Activated CD4-positive, CD25-positive, alpha-beta regulatory T cell treated with anti-CD3 and anti-CD28 coated beads, Interleukin-2, amount 50 U/mL, for 16 hours (primary cell): Measurements from ENCODE around the gene PPARG.
"Not testable (repeated sequence)": the region's sequence is repeated elsewhere in the genome, so short reads cannot be mapped to it uniquely, and the experiment has no call there.

ENCODE experiments used
- DNase-seq: peaks from one replicate; pipeline ENCODE4 v3.0.0-alpha.2; 2020; ENCODE audit warnings: low read depth, low spot score

PPARG gene

GRCh38 chr3:12440927-12441714 lies 152.3 kb downstream of the PPARG start:
- no peak for DNase-seq

DNA sequence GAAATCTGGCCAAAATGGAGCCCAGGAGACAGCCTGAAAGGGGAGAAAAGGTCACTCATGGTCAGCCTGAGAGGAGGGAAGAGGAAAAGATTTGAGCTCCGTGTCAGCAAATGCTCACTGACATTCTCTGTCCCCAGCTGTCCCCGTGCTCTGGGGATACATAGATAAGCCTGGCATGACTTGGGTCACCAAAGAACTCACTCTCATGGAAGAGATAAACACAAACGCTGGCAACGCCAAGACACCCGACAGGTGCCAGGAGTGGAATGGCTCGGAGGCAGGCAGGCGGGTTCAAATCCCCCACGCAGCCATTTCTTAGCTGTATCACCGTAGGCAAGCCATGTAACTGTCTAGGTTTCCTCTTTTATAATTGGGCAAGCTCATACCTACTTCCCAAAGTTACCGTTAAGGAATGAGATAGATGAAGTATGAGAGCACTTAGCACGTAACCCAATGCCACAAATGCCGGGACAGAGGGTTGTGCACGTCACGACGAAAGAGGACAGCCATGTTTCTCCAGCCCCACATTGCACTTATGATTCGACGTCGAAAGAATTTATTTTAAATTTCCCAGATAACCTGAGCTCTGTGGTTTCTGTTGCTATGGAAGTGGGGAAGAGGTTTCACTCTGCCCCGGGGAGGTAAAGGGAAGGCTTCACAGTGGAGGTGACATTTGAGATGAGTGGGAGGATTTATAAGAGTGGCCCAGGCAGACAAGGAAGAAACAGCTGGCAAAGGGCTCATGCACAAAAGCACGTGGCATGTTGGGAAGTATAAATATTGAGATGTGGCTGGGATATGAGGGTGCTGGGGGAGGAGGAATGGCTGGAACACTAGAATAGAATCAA lies 154.0 kb downstream of the PPARG start:
- DNase-seq = no peak

GRCh38 chr3:12443781-12444522 lies 155.1 kb downstream of the PPARG start:
- no peak for DNase-seq

DNA sequence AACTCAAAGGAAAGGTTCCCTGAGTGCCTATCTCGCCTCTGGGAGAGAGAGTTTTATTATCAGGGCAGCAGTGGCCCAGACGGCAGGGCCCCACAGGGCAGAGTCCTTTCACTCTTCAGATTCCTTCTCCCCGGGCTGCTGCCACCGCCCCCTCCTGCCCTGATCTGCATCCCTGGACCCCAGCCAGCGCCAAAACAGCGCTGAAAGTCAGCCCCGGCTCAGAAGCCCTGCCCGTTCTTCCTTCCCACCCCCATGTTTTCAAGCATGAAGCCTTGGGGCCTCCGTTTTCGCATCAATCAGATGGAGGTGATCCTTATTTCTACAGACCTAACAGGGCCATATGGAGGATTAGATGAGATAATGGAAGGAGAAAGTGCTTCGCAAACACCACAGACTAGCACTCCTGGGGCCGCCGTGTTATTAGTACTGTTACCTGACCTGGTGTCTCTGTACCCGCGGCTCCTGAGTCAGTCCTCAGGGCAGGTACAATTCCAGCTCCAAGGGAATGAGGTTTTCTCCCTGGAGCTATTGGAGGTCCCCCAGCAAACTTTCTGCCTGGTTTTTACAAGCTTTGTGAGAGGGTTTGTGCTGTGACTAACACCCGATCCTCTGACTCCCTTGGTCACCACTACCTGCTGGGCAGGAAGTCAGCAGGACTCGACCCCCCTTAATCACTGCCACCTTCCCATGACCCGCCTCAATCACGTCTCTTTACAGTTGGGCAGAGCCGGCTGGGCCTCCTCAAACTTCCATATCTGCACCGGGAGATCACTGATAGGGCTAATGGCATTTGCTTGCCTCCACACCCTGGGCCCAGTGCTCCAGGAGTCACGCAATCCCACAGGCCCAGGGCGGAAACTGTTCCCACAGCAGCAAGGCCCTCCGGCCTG lies 156.0 kb downstream of the PPARG start:
- DNase-seq = no peak

GRCh38 chr3:12445523-12446240 lies 156.8 kb downstream of the PPARG start:
- no peak for DNase-seq

DNA sequence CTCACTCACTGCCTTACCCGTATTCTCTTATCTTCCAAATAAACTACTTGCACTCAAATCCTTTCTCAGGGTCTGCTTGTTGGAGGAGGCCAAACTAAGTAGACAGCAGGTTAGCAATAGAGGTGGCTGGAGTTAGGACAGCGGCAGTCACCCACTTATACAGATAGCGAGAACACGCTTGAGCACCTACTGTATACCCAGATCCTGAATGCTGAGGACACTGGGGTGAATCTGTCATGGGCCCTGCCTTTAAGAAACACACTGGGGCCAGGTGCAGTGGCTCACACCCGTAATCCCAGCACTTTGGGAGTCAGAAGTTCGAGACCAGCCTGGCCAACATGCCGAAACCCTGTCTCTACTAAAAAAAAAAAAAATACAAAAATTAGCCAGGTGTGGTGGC lies 157.4 kb downstream of the PPARG start:
- DNase-seq = no peak

GRCh38 chr3:12447075-12447474 lies 158.2 kb downstream of the PPARG start:
- DNase-seq = no peak

DNA sequence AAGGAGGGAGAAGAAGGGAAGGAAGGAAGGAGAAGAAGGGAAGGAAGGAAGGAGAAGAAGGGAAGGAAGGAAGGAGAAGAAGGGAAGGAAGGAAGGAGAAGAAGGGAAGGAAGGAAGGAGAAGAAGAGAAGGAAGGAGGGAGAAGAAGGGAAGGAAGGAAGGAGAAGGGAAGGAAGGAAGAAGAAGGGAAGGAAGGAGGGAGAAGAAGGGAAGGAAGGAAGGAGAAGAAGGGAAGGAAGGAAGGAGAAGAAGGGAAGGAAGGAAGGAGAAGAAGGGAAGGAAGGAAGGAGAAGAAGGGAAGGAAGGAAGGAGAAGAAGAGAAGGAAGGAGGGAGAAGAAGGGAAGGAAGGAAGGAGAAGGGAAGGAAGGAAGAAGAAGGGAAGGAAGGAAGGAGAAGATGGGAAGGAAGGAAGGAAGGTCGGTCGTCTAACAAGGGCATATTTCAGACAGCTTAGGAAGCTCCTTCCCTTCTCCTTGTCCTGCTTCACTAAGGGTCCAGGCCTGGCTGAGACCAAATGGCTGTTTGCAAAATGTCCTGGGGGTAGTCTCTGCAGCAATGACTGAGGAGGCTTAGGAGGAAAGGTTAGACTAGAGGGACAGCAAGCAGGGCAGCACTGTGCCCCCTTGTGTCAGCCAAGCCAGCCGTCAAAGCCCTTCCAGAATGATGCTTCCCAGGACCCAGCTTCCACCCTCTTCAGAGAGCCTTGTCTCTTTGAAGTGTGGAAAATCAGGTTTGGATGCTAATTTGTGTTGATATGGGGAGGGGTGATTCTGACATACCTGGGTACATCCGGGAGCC lies 159.7 kb downstream of the PPARG start:
- not testable (repeated sequence) for DNase-seq

- no peak for DNase-seq
Observed at GRCh38 chr3:12449889-12450682, 161.2 kb downstream of the PPARG start.

- no peak for DNase-seq
Observed at GRCh38 chr3:12451481-12451880, 162.6 kb downstream of the PPARG start.

GRCh38 chr3:12451960-12452359 lies 163.1 kb downstream of the PPARG start:
- no peak for DNase-seq

- no peak for DNase-seq
Observed at GRCh38 chr3:12452361-12453330, 163.8 kb downstream of the PPARG start.

- DNase-seq = no peak
Observed at GRCh38 chr3:12454076-12454815, 165.4 kb downstream of the PPARG start.

- no peak for DNase-seq
Observed at GRCh38 chr3:12454816-12455121, 165.9 kb downstream of the PPARG start.

GRCh38 chr3:12455740-12456139 lies 166.9 kb downstream of the PPARG start:
- DNase-seq = no peak

DNA sequence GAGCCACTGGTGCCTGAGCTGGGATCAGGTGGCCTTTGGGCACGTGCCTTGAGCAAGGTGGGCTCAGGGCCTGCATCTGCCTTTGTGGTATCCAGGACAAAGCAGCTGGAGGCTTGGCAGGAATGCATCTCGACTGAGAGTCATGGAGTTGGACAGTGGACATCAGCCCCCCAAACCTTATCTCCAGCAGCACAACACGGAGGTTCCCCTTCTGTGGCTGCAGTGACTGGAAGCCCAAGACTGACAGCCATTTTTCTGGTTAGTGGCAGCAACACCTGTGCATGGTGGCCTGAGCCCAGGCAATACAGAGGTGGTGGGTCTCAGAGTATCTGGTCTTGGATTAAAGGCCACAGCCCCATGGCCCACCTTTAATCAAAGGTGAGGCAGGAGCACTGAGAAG lies 167.6 kb downstream of the PPARG start:
- no peak for DNase-seq

GRCh38 chr3:12457380-12457779 lies 168.5 kb downstream of the PPARG start:
- not testable (repeated sequence) for DNase-seq
